ENCODE data around the gene TNFAIP1.

The TNFAIP1 gene

GRCh38 chr17:28344011-28344410 is 8.4 kb downstream of the TNFAIP1 start:
- TF ChIP-seq Cebpa-rat (IDR thresholded peaks at IDR 0.05): no peak
- no peak overlapping the region for H3K4me2 ChIP-seq
- H3K4me1 ChIP-seq: no peaks in the 10 kb centered on the region
- peaks cover 99% of the 10 kb centered on the region for H3K36me3 ChIP-seq
- no peak overlapping the region for H3K9ac ChIP-seq
- no peak overlapping the region for H3K27ac ChIP-seq
- H4K20me1 ChIP-seq: peaks cover 46% of the 10 kb centered on the region
- no peak overlapping the region for H3K4me3 ChIP-seq
- no peaks in the 10 kb centered on the region for H3K9me3 ChIP-seq
- H3K27me3 ChIP-seq: no peaks in the 10 kb centered on the region

DNA sequence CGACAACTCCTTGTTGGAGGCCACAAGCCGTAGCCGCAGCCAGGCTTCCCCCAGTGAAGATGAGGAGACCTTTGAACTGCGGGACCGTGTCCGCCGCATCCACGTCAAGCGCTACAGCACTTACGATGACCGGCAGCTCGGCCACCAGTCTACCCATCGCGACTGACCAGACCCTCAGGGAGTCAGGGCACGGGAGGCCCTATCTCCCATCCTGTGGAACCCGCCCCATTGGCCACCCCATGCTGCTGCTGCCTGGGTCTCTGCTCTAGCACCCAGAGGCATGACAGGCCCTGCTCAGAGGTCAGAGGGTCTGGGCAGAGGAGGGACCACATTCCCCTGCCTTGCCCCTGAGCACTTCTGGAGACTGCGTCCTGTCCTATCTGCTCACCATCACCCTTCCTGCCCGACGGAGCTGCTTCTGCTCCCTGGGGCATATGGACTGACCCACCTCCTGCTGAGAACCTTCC is 8.9 kb downstream of the TNFAIP1 start:
- no peak overlapping the region for H3K4me3 ChIP-seq
- no peaks in the 10 kb centered on the region for H3K9me3 ChIP-seq
- H3K27me3 ChIP-seq: no peaks in the 10 kb centered on the region
- no peak overlapping the region for H3K4me2 ChIP-seq
- H4K20me1 ChIP-seq: peaks cover 42% of the 10 kb centered on the region
- no peak overlapping the region for H3K27ac ChIP-seq
- TF ChIP-seq Cebpa-rat (IDR thresholded peaks at IDR 0.05): no peak
- no peak overlapping the region for H3K9ac ChIP-seq
- H3K36me3 ChIP-seq: peaks cover 99% of the 10 kb centered on the region
- no peaks in the 10 kb centered on the region for H3K4me1 ChIP-seq

- Histone ChIP-seq H3K27ac (no peak overlapping the region), H3K4me1 (no peaks in the 10 kb centered on the region), H3K9ac (no peak overlapping the region), H3K36me3 (peaks cover 99% of the 10 kb centered on the region), H4K20me1 (peaks cover 38% of the 10 kb centered on the region), H3K4me3 (no peak overlapping the region), H3K27me3 (no peaks in the 10 kb centered on the region), H3K9me3 (no peaks in the 10 kb centered on the region), H3K4me2 (no peak overlapping the region)
- TF ChIP-seq Cebpa-rat (IDR thresholded peaks at IDR 0.05): no peak
These were observed 10.0 kb downstream of the TNFAIP1 start for GRCh38 chr17:28345419-28346198.

DNA sequence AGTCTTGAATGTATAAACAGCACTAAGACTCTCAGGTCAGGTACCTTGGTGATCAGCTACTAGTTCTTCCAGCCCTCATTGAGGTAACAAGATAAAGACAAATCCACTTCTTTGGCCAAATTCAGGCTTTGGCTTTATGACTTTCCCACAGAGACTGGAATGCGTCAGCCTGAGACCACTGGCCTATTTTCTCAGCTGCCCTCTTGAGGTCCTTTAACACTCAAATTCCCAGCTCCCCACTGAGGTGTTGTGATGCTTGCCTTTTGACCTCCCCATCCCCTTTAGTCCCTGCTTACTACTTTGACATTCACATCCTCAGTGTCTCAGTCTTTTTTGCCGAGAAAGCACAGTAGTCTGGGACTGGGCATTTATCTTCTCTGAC is 10.6 kb downstream of the TNFAIP1 start:
- peaks cover 38% of the 10 kb centered on the region for H4K20me1 ChIP-seq
- no peak overlapping the region for H3K4me3 ChIP-seq
- TF ChIP-seq Cebpa-rat (IDR thresholded peaks at IDR 0.05): no peak
- no peaks in the 10 kb centered on the region for H3K4me1 ChIP-seq
- H3K36me3 ChIP-seq: peaks cover 99% of the 10 kb centered on the region
- H3K27ac ChIP-seq: no peak overlapping the region
- no peak overlapping the region for H3K4me2 ChIP-seq
- no peaks in the 10 kb centered on the region for H3K27me3 ChIP-seq
- no peaks in the 10 kb centered on the region for H3K9me3 ChIP-seq
- no peak overlapping the region for H3K9ac ChIP-seq

DNA sequence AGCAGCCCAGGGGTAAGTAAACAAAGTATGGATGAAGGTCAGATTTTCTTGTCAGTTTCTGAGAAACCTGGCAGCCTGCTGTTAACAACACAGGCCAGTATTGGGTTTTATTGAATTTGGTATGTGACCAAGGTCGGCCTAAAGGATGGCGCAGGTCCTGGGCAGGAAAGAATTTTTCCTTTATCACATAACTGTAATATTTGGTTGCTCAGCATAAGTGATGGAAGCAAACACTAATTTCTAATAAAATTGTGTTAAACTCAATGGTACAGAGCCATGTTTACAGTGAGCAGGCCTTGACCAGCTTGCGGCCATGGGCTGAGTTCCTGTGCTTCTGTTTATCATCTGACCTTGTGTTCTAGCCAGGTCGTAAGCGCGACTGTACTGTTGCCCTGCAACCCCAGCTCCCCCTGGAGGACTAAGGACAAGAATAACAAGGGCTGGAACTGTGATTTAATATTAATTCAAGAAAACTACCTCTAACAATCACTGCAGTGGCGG is 11.2 kb downstream of the TNFAIP1 start:
- no peaks in the 10 kb centered on the region for H3K27me3 ChIP-seq
- no peak overlapping the region for H3K4me2 ChIP-seq
- no peak overlapping the region for H3K9ac ChIP-seq
- no peaks in the 10 kb centered on the region for H3K9me3 ChIP-seq
- no peaks in the 10 kb centered on the region for H3K4me1 ChIP-seq
- H4K20me1 ChIP-seq: peaks cover 38% of the 10 kb centered on the region
- H3K27ac ChIP-seq: no peak overlapping the region
- H3K36me3 ChIP-seq: peaks cover 99% of the 10 kb centered on the region
- TF ChIP-seq Cebpa-rat (IDR thresholded peaks at IDR 0.05): no peak
- H3K4me3 ChIP-seq: no peak overlapping the region

DNA sequence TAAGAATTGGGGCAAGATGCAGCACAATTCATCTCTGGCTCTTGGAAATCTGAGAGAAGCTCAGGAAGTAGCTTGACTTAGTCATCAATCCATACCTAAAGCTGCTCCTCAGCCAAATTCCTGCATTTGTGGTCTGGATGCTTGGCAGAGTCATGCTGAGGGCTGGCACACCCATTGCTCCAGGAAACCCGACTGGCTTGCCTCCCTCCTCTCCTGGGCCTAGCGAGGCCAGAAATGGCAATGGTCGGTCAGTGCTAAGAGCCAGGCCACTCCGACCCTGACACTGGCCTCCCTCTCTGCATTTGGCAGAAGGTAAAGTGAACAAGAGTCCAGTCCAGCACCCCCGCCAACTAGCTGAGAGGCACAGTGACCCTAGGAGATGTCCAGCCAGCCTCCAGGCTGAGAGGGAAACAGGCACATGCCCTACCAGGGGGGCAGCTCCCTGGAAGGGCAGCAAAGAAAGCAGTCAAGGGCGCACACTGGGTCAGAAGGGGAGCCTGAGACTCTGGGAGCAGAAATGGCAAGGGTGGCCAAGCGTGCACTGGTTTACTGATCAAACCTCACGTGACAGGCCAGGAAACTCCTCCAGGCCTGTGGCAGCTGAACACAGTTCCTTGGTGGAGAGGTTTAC is 11.8 kb downstream of the TNFAIP1 start:
- Histone ChIP-seq H3K27me3 (no peaks in the 10 kb centered on the region), H3K27ac (no peak overlapping the region), H3K36me3 (peaks cover 99% of the 10 kb centered on the region), H3K4me1 (no peaks in the 10 kb centered on the region), H3K4me2 (no peak overlapping the region), H3K9ac (no peak overlapping the region), H4K20me1 (peaks cover 38% of the 10 kb centered on the region), H3K4me3 (no peak overlapping the region), H3K9me3 (no peaks in the 10 kb centered on the region)
- no peak for TF ChIP-seq Cebpa-rat (IDR thresholded peaks at IDR 0.05)

DNA sequence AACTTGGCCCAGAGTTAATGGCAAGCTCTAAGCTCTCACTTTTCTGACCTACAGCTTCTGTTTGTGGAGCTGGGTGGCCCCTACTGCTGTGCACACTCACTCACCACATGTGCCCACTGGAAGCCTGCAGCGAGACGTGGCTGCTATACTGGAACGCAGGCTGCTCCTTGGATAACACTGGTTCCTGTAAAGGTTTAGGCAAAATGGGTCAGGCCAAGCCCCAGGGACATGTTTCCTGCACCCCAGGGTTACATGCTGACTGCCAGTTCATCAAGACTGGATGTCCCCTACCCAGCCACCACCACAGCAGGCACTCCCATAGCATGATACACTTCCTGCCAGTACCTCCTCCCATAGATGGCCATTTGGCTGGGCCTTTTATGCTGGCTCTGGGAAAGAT is 13.4 kb downstream of the TNFAIP1 start:
- no peaks in the 10 kb centered on the region for H3K9me3 ChIP-seq
- H3K4me1 ChIP-seq: no peaks in the 10 kb centered on the region
- no peak for TF ChIP-seq Cebpa-rat (IDR thresholded peaks at IDR 0.05)
- no peak overlapping the region for H3K4me2 ChIP-seq
- H3K36me3 ChIP-seq: peaks cover 100% of the 10 kb centered on the region
- H3K9ac ChIP-seq: no peak overlapping the region
- H3K27me3 ChIP-seq: no peaks in the 10 kb centered on the region
- H3K4me3 ChIP-seq: no peak overlapping the region
- no peak overlapping the region for H3K27ac ChIP-seq
- peaks cover 33% of the 10 kb centered on the region for H4K20me1 ChIP-seq

- Histone ChIP-seq H3K4me3 (no peak overlapping the region), H3K9ac (no peak overlapping the region), H3K9me3 (no peaks in the 10 kb centered on the region), H3K36me3 (peaks cover 100% of the 10 kb centered on the region), H4K20me1 (peaks cover 20% of the 10 kb centered on the region), H3K27me3 (no peaks in the 10 kb centered on the region), H3K27ac (no peak overlapping the region), H3K4me2 (no peak overlapping the region), H3K4me1 (no peaks in the 10 kb centered on the region)
- no peak for TF ChIP-seq Cebpa-rat (IDR thresholded peaks at IDR 0.05)
These were observed 14.7 kb downstream of the TNFAIP1 start for GRCh38 chr17:28350271-28350670.

DNA sequence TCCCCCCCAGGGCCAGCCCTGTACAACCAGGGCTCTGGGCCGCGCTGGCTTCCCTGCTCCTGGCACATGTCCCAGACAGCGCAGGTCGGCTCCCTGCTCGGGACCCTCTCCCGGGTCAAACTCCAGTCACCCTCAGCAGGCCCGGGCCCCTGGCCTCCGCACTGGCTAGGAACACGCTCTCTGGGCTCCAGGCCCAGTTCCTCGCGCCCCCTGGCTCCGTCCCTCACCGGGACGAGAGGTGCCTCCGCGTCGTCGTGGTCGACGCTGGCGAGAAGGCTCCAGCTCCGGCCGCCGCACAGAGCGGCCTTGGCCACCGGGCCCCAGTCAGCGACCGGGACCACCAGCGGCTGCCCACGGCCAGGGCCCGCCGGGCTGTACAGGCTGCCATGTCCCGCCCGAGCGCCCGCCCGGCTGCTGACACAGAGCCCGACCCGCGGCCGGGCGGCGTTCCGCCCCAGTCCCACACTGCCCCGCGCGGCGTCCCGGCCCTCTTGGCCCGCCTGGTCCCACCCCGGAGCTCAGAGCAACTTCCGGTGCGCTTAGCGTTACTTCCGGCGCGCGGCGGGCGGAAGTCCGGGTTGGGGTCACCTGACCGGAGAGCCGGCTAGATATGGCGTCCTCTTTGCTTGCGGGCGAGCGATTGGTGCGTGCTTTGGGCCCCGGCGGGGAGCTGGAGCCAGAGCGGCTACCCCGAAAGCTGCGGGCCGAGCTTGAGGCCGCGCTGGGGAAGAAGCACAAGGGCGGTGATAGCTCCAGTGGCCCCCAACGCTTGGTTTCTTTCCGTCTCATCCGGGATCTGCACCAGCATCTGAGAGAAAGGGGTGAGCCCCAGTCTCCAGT is 21.7 kb downstream of the TNFAIP1 start, which contains the start of gene POLDIP2:
TSS of gene POLDIP2 (minus strand) at position 467 of the 840 bp plus-strand sequence. CDS start at position 388, 79 bp downstream.
- Histone ChIP-seq H3K9me3 (no peaks in the 10 kb centered on the region), H3K27ac (peak within 1 kb of the TSS; percentile 94), H3K4me1 (peaks cover 24% of the 10 kb centered on the region), H3K4me3 (peak within 1 kb of the TSS; percentile 95), H3K36me3 (peaks cover 73% of the 10 kb centered on the region), H3K4me2 (peak within 1 kb of the TSS; percentile 98), H3K9ac (peak within 1 kb of the TSS; percentile 98), H4K20me1 (no peaks in the 10 kb centered on the region), H3K27me3 (no peaks in the 10 kb centered on the region)
- TF ChIP-seq Cebpa-rat (IDR thresholded peaks at IDR 0.05): no peak
